Esophagus muscularis mucosa (tissue), 3 donors: Measurements from ENCODE around the gene RETN.

Experiments used
- POLR2A ChIP-seq: fragments of 450-650 bp; IDR thresholded peaks from one replicate; pipeline ENCODE4 v1.6.1; 2017; ENCODE audit warnings: antibody characterized with exemption, moderate library complexity, mild to moderate bottlenecking, low read depth
- POLR2AphosphoS5 ChIP-seq, 2 donors: sonication (generic); formaldehyde crosslinking; IDR thresholded peaks; one replicate each; pipeline ENCODE4 v1.6.1; 2017; ENCODE audit warnings: antibody characterized with exemption in 2 of 2
- TF ChIP-seq, protein P1 (sequence below), 3 experiments: fragments of 200-600 bp in 2 of 3; fragments of 450-650 bp in 1 of 3; sonication (generic) in 2 of 3; IDR thresholded peaks; one replicate each; pipeline ENCODE4 v1.5.1; 2017 to 2019; ENCODE audit warnings: antibody characterized with exemption in 3 of 3, mild to moderate bottlenecking in 2 of 3, moderate library complexity in 1 of 3

DNA sequence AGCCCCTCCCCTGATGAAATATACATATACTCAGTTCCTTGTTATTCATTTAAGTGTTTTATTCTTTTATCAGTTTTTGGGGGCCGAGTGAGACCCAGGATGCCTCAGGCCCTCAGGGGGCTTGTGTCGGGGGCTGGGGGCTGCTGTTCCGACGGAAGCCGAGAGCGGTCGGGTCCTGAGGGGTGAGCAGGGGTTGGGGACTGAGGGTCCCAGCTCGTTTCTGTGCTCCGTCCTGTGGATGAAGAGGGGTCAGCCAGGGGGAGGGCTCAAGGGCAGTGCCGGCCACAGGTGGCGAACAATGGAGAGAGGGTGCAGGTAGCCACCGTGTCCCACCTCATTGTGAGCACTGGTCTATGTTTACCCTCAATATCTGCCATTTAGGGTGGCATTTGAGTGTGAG, 37.3 kb upstream of the RETN start:
- TF ChIP-seq, protein P1, sequence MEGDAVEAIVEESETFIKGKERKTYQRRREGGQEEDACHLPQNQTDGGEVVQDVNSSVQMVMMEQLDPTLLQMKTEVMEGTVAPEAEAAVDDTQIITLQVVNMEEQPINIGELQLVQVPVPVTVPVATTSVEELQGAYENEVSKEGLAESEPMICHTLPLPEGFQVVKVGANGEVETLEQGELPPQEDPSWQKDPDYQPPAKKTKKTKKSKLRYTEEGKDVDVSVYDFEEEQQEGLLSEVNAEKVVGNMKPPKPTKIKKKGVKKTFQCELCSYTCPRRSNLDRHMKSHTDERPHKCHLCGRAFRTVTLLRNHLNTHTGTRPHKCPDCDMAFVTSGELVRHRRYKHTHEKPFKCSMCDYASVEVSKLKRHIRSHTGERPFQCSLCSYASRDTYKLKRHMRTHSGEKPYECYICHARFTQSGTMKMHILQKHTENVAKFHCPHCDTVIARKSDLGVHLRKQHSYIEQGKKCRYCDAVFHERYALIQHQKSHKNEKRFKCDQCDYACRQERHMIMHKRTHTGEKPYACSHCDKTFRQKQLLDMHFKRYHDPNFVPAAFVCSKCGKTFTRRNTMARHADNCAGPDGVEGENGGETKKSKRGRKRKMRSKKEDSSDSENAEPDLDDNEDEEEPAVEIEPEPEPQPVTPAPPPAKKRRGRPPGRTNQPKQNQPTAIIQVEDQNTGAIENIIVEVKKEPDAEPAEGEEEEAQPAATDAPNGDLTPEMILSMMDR (IDR thresholded peaks at IDR 0.05): no peak
- TF ChIP-seq POLR2A: no peak
- TF ChIP-seq POLR2AphosphoS5 (IDR thresholded peaks at IDR 0.05): no peak
